Measurements from ENCODE around the gene NOP10.

The NOP10 gene

GRCh38 chr15:34329006-34329405 lies 13.9 kb downstream of the NOP10 start:
- DNase-seq, result no peak

DNA sequence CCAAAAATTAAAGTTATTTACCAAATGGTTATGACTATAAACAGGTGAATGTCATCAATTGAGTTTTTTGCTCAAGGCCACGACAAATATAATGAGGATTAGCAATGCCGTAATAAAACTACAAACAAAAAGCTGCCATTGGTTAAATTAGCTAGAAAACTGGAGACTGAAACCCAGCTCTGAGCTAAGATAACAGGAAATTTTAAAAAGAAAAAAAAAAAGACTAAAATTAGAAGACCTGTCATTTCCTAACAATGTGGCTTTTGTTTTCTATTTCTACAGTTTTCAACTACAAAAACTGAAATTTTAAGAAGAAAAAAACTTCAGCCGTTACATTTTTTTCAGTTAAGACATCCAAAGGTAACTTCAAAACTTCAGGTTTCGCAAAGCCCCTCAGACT lies 15.0 kb downstream of the NOP10 start:
- DNase-seq, result no peak

GRCh38 chr15:34325368-34325767 lies 17.6 kb downstream of the NOP10 start:
- DNase-seq, result no peak

DNA sequence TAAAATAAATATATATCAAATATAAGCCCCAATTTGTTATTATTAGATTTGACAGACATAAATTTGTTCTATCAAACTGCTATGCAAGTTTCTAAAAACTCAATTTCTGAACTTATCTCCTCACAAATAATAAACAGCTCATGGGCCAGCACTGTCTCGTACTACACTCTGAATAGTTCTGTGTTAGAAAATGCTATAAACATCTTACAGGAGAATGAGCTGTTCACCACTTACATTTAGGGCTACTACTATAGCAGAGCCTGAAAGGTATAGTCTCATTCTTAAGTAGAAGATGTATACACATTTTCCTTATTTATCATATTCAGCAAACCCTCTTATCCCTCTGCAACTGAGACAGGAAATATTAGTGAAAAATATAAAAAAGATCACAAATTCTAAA lies 18.0 kb downstream of the NOP10 start:
- no peak for DNase-seq

- no peak for DNase-seq
Observed at GRCh38 chr15:34323217-34323616, 19.7 kb downstream of the NOP10 start.

DNA sequence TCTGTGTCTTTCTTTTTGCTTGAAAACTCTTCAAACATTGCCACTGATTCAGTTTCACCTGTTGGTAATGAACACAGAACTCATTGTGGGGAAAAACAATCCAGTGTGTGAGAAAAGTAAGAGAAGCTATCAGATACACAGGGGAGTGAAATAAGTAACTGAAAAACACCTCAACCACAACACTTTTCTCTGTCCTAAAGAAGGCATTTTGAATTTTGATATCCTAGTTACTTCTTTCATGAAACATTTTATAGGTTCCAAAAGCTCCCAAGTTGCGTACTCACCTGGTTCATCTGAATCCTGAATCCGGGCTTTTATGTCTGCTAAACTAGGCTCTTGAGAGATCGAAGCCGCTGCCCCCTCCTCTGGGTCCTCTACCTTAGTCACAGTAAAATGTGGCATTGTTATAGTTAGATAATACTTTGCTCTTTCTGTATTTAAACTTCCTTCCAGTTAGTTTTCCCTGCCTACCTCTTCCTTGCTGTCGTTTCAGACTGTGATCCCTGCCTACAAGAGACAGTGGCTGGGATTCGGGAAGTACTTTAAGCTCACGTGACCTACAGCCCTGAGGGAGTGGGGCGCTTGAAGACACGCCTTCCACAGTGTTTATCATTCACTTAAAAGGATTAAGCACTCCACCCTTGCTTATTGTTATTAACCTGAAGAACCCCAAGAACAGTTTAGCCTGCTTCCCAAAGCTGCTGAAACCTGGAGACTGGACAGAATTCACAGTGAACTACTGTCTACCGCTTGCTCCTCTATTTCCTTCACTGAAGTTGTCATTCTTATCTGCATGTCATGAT lies 24.5 kb downstream of the NOP10 start:
- DNase-seq, result peak; percentile 60

DNA sequence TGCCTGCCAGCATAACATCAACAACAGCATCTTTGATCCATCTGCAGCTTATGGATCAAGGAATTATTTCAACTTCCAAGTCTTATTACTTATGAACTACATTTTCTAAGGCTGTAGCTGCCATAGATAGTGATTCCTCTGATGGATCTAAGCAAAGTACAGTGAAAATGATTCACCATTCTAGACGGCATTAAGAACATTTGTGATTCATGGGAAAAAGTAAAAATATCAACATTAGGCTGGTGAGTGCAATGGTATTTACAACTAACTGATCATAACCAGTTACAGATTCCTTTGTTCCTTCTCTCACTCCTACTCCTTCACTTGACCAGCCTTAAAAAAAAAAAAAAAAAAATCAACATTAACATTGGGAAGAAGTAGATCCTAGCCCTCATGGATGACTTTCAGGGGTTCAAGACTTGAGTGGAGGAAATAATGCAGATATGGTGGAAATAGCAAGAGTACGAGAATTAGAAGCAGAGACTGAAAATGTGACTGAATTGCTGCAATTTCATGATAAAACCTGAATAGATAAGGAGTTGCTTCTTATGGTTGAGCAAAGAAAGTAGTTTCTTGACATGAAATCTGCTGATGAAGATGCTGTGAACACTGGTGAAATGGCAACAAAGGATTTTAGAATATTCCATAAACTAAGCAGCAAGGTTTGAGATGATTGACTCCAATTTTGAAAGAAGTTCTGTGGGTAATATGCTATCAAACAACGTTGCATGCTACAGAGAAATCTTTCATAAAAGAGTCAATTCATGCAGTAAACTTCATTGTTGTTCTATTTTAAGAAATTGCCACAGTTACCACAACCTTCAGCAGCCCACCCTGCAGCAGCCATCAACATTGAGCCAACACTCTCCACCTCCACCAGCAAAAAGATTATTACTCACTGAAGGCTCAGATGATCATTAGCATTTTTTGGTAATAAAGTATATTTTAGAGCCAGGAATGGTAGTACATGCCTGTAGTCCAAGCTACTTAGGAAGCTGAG lies 28.1 kb downstream of the NOP10 start:
- no peak for DNase-seq

- no peak for DNase-seq
Observed at GRCh38 chr15:34311563-34311962, 31.4 kb downstream of the NOP10 start.

DNA sequence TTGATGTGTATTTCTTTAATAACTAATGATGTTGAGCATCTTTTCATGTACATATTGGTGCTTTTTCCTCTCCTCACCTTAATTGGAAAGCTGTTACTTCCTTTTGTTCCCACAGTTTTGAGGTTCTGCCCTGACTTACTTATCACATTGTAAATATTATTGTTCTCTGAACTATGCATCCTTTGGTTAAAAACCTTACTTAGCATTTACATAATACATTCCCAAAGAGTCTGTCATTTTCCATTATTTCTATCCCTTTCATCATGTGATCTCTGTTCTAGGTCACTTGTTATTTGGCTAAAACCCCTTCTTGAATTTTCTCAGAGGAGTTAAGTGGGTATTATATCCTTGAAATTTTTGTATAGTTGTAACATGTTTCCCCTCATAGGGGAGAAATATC lies 38.3 kb downstream of the NOP10 start:
- DNase-seq, result no peak

- DNase-seq, result no peak
Observed at GRCh38 chr15:34301058-34301457, 41.9 kb downstream of the NOP10 start.

DNA sequence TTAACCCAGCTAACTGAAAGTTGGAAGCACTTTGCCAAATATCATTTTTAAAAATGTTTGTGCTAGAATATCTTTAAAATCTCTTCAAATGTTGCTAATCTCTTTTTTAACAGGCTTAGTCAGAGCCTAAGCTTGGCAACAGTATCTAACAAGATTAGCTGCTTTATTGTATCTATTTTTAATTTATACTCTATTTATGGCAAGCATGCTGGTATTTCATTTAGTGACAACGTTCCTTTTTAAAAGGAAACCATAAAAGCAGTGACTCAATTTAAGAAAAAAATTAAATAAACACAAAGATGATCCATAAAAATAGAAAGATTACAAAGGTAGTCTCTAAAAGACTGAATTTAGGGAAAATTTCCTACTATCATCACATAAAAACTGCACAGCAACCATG lies 45.9 kb downstream of the NOP10 start:
- no peak for DNase-seq

DNA sequence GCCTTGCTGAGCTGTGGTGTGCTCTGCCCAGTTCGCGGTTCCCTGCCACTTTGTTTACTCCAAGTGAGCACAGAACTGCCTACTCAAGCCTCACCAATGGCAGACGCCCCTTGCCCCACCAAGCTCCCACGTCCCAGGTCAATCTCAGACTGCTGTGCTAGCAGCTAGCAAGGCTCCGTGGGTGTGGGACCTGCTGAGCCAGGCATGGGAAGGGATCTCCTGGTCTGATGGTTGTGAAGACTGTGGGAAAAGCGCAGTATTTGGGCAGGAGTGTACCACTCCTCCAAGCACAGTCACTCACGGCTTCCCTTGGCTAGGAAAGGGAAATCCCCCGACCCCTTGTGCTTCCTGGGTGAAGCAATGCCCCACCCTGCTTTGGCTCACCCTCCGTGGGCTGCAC lies 50.3 kb downstream of the NOP10 start:
- no peak for DNase-seq
